Body of pancreas (tissue), 4 donors: Measurements from ENCODE around the gene VAV1.

ENCODE experiments used
- POLR2A ChIP-seq, 3 donors: fragments of 450-650 bp; IDR thresholded peaks; one replicate each; pipeline ENCODE4 v1.6.1; 2016; ENCODE audit warnings: antibody characterized with exemption in 3 of 3, mild to moderate bottlenecking in 2 of 3
- TF ChIP-seq, protein P1 (sequence below), 7 experiments: fragments of 450-650 bp in 4 of 7; fragments of 200-600 bp in 3 of 7; sonication (generic) in 3 of 7; IDR thresholded peaks; one replicate each; pipeline ENCODE4 v1.5.1; 2016 to 2019; ENCODE audit warnings: antibody characterized with exemption in 7 of 7

DNA sequence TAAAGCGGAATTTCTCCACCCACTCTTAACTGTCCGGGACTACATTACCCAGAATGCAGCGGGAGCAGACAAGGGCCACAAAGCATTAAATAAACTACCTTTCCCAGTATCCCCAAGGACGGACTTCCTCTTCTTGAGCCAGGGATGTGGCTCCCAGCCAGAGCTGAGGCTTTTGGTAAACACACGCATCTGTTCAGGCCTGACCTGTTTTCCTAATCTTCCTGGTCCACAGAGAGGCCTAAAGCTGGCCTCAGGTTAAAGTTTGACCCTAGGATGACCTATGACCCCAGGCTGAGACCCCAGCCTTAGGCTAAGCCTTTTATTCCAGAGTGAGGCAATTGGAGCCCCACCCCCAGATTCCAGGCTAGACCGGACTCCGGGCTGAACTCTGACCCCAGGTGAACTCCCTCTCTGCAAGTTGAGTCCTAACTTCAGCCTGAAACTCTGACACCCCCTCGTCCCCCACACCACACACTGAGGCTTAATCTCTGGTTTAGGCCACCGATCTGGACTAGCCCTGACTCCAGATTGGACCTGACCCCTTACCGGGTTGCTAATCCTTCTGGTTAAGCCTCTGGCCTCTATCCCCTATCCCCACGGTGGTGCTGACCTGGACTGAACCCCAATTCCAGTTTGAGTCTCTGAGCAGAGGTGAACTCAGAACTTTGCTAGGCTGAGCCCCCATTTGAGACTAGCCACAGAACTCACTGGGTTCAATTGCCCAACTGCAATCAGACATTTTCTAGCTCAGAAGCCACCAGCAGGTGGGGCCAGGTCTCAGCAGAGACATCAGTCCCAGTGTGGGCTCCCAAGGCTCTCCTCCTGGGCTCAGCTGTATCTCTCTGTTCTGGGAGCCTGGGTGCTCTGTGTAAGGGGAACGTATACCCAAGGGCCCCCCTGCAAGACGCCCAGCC is 34.4 kb upstream of the VAV1 start:
- TF ChIP-seq, protein P1, sequence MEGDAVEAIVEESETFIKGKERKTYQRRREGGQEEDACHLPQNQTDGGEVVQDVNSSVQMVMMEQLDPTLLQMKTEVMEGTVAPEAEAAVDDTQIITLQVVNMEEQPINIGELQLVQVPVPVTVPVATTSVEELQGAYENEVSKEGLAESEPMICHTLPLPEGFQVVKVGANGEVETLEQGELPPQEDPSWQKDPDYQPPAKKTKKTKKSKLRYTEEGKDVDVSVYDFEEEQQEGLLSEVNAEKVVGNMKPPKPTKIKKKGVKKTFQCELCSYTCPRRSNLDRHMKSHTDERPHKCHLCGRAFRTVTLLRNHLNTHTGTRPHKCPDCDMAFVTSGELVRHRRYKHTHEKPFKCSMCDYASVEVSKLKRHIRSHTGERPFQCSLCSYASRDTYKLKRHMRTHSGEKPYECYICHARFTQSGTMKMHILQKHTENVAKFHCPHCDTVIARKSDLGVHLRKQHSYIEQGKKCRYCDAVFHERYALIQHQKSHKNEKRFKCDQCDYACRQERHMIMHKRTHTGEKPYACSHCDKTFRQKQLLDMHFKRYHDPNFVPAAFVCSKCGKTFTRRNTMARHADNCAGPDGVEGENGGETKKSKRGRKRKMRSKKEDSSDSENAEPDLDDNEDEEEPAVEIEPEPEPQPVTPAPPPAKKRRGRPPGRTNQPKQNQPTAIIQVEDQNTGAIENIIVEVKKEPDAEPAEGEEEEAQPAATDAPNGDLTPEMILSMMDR (IDR thresholded peaks at IDR 0.05), result peak; percentile 27 to 77 (median 67)
- no peak for TF ChIP-seq POLR2A (IDR thresholded peaks at IDR 0.05)
